ENCODE results near the gene AGPAT2.

Gene AGPAT2

DNA sequence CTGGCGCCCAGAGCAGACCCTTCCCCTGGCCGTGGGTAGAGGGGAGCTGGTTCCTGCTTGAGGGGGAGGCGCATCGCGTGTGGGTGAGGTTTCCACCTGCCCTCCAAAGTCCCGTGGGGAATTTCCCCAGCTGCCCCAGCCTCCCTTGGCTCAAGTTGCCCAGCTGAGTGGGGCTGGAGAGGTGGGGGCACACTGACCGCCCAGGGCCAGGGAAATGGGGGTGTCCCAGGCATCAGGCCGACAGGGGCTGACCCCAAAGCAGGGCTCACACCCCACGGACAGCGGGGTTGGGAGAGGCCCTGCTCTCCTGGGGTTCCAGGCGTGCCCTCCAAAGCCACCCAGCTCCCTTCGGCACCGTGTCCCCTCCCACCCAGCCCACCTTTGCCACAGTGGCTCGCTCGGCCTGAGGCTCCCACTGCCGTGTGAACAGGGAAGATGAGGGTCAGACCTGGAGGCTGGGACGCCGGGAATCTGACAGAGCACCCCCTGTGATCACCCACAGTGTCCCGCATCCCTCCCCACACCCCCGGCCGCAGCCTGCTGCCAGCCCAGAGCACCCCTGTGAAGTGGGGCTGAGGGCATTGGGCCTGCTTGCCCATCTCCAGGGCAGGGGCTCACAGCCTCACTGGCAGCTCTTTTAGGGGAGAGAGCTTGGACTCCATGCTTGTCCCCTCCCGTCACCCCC, 25.5 kb downstream of the AGPAT2 start:
- DNase-seq (ENCODE audit: low read depth in 2 of 2) = no peak

DNA sequence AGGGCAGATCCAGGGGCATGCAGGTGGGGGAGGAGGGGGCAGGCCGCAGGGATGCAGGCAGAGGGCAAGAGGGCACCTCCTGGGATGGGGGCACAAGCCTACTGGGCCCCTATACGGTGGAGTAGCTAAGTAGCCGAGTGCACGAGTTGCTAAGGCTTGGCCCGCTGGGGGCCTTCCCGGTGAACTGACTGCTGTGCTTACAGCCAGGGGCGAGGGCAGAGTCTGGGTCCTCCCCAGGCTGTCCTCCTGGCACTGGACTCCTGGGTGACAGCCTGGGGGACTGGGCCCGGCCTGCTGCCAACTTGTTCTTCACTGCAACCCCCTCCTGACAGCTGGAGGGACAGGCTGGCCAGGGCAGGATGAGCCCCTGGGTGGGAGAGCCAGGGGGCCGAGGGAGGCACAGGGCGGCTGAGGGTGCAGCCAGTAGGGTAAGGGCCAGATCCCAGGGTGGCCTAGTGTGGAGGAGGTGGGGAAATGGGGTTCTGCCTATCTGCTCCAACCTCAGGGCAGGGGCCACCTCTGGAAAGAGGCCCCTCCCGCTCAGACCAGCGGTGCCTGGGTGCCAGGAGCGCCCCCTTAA, 26.2 kb downstream of the AGPAT2 start:
- no peak for DNase-seq (ENCODE audit: low read depth in 2 of 2)

DNA sequence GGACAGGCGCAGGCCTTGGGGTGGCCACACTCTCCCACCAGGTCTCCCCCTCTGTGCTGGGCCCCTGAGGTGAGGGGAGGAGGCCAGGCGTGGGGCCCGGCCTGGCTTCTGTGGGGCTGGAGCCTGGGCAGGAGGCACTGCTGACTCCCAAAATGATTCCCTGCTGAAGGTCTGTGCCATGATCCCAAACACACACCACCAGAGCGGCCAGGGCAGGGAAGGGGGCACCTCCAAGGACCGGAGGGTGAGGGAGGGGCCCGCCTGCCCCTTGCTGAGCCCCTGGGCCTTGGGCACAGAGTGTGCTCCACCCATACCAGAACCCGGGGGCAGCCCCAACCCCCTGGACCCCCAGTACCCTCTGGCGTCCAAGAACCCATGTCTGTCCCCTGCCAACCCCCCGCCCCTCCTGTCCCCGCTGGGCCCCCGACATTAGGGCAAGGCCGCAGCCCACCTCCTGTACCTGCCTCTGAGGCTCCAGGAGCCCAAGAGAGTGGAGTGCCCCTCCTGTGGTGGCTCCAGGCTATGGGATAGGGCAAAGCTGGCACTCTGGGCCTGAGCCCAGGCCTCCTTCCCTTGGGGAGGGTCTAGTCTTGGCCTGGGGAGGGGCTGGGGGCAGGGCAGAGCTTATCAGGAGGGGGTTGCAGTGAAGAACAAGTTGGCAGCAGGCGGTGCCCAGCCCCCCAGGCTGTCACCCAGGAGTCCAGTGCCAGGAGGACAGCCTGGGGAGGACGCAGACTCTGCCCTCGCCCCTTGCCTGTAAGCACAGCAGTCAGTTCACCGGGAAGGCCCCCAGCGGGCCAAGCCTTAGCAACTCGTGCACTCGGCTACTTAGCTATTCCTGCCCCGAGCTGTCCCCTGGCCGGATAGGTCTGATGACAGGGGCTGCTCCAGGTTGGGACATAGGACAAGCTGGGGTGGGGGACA, 27.1 kb downstream of the AGPAT2 start:
- no peak for DNase-seq (ENCODE audit: low read depth in 2 of 2)

DNA sequence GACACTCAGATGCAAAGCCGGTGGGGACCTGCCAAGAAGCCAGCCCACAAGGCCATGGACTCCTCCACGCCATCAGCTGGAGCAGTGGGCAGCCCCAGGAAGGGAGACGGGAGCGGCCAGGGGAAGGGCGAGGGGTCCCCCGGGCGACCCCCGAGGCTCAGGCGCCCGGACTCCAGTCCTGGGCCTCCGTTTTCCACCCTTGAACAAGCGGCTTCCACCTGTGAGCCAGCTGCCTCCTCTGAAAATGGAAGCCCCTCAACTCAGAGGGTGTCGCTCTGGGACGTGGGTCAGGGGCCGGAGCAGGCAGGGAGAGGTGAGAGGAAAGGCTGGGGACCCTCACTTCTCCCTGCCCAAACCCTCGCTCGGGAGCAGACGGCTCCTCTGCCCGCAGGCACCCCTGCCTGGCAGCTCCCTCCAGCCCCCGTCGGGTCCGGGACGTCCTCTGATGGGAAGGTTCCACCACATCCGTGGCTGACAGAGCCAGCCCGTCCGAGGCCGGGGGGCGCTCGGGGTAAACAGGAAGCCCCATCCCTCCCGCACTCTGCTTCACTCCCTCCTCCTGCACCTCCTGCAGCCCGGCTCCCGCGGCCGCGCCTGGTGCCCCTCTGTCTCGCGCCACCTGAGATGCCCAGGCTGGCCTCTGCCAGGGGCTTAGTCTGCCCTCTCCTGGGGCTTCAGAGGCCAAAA, 28.3 kb downstream of the AGPAT2 start:
- no peak for DNase-seq (ENCODE audit: low read depth in 2 of 2)

DNA sequence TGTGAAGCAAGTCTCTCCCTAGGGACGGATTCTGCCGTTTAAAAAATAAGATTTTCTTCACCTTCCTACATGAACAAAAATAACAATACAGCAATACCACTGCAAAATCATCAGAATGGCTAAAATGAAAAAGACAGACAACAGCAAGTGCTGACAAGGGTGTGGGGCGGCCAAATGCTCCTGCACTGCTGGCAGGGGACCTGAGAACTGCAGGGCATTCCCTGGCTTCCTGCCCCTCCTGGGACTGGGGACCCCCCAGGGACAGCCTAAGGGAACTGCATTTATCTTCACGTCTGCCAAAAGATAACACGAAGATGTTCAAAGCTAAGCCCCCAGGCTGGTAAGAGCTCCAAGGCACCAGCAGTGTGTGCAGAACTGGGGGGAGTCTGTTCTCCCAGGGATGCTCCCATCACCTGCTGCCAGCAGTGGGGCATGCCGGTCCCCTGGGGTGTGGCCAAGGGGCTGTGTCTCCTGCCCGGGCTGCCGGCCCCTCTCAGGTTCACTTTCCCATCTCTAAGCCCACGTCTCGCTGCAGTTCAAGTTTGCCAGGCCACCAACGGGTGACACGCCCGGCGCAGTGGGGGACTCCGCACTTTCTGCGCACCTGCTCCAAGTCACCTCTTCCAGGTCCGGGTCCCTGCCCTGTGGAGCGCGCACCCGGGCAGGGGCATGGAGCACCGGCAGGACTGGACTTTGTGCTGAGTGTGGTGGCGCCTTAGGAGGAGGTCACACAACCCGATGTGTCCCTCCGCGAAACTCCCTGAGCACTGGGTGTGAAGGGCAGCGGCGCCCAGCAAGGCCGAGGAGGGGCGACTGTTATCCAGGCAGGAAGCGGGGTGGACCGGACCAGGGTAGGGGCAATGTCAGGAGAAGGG, 29.0 kb downstream of the AGPAT2 start:
- no peak for DNase-seq (ENCODE audit: low read depth in 2 of 2)

DNA sequence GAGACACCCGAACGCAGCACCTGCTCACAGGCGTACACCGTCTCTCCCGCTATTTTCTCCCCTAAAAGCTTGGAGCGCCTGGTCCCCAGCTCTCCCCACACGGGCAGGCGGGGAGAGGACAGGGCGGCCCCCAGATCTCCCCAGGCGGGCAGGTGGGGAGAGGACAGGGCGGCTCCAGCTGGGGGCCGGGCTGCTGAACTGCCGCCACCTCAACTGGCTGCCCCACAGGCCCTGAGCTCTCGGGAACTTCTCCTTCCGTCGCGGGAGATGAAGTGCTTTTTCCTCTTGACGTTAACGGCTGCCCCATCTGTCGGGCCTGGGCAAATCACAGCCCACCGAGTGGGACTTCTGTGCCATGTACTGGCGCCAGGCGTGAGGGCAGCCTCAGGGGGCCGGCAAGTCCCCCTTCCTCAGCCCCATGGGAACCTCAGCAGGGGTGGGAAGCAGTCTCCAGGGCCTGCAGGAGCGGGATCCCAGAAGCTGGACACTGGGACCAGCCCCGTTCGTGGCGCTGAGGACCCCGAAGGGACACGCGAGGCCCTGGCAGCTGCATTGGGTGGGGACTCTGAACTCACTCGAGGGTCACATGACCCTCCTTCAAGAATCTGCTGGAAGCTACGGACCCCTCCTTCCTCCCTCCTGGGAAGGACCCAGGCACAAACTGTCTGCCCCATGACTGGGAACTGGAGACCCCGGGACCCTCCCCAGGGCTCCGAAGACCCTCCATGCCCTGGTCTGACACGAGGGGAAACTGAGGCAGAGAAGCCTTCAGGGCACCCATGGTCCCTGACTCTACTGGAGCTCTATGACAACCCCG, 30.3 kb downstream of the AGPAT2 start:
- DNase-seq (ENCODE audit: low read depth in 2 of 2) = no peak

DNA sequence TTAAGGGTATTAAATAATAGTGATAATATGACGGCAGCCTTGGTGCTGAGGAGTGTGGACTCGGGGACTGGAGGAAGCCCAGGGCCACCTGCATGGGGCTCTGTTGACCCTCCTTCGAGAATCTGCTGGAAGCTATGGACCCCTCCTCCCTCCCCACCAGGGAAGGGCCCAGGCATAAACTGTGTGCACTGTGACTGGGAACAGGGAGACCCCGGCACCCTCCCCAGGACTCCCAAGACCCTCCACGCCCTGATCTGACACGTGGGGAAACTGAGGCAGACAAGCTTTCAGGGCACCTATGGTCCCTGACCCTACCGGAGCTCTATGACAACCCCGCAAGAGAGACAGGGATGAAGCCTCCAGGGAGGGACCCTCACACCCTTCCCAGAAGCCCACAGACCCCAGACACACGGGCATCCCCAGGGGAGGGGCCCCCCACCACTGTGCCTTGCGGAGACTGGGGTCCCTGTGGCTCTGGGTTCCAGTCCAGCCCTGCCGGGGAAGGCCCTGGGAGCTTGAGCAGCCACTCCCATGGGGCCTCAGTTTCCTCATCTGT, 31.0 kb downstream of the AGPAT2 start:
- no peak for DNase-seq (ENCODE audit: low read depth in 2 of 2)

DNA sequence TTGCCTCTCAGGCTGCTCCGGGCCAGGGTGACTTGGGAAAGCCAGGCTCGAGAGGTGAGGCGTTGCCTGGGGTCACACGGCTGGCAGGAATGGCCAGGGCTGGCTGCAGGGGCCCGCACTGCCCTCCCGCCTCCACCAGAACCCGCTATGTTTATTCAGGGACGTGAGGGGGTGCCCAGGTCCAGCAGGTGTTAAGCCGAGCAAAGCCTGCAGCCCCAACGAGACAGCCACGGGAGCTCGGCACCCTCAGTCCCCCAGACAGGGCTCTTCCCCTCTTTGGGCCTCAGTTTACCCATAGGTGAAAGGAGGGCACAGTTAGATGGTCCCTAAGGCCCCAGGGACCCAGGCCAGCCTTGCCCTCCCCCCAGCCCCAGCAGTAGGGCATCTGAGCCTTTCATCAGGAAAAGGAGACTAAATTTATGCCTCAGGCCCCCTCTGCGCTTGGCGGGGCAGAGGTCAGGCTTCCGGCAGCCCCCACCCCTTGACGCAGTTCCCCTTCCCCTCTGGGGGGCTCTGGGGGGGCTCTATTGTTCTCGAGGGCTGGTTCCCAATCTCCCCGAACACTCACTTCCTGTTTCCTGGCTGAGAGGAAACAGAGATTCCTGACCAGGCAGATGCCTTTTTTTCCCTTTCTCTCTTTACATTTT, 31.6 kb downstream of the AGPAT2 start:
- no peak for DNase-seq (ENCODE audit: low read depth in 2 of 2)

DNA sequence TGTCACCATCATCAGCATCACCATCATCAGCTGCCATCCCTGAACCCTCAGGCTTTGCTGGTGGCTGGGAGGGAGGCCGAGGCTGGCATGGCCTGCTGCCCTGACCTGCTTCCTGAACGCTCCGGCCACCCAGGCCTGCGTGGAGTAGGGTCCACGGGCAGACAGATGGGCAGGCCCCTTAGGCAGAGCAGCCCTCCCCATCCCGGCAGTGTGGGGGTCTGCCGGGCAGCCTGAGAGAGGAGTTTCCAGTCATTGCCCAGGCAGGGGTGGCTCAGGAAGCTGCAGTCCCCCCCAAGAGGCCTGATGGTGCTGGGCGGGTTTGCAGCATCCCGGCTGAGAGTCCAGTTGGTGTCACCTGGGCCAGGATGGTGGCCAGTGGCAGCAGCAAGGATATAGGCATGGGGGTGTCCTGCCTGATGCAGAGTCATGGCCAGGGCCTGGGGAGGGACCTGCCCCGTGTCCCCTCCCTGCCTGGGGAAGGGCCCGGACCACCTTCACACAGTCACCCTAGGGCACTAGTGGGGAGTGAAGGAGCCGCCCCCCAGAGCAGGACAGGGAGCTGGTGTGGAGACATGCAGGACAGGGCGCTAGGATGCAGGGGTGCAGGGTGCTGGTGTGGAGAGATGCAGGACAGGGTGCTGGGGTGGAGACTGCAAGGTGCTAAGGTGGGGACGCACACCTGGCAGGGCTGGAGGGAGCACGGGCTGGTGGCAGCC, 32.3 kb downstream of the AGPAT2 start:
- no peak for DNase-seq (ENCODE audit: low read depth in 2 of 2)

DNA sequence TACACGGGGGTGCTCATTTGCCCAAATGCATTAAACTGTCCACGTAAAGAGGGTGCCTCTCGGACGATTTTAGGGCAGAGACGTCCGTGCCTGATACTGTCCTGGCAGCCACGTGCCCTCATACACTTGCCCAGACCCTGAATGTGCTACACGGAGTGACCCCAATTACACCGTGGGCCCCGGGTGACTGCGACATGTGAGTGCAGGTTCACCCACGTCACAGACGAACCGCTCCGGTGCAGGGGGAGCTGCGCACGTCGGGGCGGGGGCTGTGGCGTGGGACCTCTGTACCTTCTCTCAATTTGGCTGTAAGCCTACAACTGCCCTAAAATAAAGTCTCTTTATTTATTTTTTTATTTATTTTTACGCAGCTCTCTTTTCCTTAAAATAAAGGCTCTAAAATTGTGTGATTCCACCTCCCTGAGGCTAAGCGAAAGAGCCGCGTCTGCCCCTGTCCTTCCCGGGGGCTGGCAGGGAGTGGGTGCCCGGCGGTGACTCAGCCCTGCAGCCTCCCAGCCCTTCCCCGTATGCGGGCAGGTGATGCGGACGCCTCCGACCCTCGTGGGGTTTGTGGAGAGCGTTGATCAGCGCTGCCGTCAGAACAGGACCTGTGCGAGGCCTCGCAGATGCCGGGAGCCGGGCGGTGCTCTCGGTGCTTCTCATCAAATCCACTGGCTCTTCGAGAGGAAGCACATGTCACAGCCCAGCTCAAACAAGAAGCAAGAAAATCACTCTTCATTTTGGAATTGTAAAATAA, 33.8 kb downstream of the AGPAT2 start:
- DNase-seq (ENCODE audit: low read depth in 2 of 2) = no peak

DNA sequence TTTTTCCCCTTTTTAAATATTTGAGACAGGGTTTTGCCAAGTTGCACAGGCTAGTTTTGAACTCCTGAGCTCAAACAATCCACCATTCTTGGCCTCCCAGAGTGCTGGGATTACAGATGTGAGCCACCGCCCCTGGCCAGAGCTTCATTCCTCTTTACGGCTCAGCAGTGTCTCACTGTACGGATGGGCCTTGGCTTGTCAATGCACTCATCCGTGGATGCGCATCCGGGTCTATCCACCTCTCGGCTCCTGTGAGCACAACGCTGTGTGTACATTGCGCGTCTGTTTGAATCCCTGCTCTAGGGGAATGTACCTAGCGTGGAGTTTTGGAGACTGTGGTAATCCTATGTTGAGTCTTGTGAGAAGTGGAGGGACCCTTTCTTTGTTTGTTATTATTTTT, 35.4 kb downstream of the AGPAT2 start:
- DNase-seq (ENCODE audit: low read depth in 2 of 2) = no peak

DNA sequence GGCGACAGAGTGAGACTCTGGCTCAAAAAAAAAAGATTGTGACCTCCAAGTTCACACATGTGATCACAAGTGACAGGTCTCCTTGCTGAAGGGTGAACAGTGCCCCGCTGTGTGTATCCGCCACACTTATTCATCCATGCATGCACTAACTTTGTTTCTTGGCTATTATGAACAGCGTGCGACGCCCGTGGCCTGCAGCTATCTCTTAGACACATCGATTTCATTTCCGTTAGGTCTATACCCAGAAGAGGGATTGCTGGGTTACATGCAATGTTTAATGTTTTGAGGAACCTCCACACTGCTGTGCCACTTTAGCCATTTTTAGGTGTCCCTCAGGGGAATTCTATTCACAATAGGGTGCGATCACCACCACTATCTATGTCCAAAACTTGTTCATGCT, 36.6 kb downstream of the AGPAT2 start:
- DNase-seq (ENCODE audit: low read depth in 2 of 2) = no peak

DNA sequence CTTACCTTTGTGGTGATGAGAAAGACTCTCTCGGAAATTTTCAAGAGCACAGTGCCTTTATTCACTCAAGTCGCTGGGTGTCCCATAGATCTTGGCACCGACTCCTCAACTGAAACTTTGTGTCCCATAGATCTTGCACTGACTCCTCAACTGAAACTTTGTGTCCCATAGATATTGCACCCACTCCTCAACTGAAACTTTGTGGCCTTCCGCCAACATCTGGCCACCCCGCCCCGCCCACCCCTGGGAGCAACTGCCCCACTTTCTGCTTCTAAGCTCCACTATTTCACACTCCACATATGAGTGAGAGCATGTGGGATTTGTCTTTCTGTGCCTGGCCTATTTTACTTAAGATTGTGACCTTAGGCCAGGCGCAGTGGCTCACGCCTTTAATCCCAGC, 37.2 kb downstream of the AGPAT2 start:
- DNase-seq (ENCODE audit: low read depth in 2 of 2) = no peak

DNA sequence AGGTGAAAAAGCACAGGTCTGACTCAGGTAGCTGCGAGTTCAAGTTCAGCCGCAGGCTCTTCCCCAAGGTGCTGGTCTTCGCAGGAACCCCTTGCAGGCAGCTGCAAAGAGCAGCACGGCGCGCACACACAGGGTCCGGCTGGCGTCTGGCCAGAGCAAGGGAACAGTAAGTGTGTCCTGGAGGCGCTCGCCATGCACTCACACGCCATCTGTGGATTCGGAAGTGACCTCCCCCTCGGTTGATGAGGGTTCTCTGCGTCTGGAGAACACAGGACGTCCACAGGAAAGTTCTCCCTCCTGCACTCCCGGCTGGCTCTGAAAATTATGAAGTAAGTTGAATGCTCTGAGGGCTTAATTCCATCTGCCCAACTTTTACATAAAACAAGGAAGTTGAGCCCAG, 38.5 kb downstream of the AGPAT2 start:
- no peak for DNase-seq (ENCODE audit: low read depth in 2 of 2)

DNA sequence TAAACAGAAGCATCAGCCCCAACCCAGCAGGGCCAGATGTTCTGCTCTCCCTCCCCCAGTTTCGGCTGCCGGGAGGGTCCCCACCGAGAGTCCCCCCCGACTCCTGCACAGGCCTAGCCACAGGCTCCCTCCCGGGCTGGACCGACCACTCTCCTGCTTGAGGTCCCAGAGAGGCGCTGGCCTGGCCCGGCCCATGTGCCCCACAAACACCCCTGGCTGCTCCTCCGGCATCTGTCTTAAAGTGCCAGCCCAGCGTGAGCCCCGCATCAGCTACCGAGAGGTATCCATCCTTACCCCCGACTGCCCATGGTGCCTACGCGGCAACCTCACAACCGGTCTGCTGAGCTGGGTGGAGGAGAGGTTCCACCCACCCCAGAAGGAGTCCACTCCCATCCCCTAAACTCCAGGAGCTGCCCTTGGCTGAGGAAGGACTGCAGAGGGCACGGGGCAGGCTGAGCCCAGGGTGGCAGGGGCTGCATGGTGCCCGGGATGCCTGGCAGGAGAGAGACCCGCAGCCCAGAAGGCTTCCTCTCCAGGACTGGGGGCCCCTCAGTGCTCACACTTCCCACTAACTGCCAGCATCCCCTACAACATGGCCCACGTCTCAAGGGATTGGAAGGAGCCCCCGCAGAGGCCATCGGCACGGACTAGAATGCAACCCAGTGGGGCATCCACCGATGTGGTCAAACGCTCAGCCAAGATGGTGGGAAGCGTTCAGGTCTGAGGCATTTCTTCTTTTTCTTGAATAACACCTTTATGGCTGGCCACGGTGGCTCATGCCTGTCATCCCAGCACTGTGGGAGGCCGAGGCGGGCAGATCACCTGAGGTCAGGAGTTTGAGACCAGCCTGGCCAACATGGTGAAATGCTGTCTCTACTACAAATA, 40.2 kb downstream of the AGPAT2 start:
- no peak for DNase-seq (ENCODE audit: low read depth in 2 of 2)

DNA sequence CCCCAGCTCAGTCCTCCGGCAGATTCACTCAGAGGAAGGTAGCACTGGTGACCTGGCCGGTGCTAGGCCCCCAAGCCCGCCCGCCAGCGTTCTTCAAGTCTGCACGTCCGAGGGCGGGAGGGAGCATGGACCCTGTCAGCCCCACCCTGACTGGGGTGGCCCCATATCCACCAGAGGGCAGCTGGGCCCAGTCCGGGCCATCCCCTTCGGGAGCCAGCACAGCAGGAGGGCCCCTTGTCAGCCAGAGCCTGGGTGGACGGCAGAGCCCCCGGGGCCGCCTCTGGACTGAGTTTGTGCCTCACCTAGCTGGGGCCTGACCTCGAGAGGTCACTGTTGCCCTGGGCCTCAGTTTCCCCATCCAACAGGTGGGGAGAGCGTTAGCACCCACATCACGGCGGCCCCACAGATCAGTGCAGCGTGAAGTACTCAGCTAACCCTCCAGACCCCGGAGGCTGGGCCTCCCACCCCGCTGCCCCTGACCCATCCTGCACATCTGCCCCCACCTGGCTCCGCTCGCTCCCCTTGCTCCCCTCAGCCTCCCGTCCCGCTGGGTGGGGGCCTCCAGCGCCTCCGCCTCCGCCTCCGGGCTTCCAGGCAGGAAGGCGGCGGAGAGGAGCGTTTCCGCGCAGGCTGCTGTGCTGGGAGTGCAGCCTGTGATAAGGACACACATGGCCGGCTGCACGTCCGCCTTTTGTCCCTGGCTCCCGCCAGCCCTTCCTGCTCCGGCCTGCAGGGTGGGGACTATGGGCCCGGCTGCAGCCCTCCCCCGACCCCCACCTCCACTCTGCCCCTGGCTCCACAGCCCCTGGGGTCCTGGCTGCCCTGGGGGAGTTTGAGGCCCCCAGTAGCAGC, 41.1 kb downstream of the AGPAT2 start:
- no peak for DNase-seq (ENCODE audit: low read depth in 2 of 2)

Measured in fibroblast of skin of left quadriceps (primary cell).